ENCODE data around the gene NNT. TPM values are rescaled to one million over a fixed set of nuclear protein-coding genes. Genes with fewer than 3 reads are reported as not detected.

Gene NNT
- total and polyA plus RNA-seq, 11 donors: 53.8 to 631 (median 362) TPM

GRCh38 chr5:43677253-43677652 lies 74.3 kb downstream of the NNT start:
- H3K36me3 ChIP-seq: peaks cover 0 to 77% (median 50%) of the 10 kb centered on the region in 9 donors

GRCh38 chr5:43679214-43679613 lies 76.2 kb downstream of the NNT start:
- no peak for TF ChIP-seq POLR2A (IDR thresholded peaks at IDR 0.05)
- TF ChIP-seq, protein P1, sequence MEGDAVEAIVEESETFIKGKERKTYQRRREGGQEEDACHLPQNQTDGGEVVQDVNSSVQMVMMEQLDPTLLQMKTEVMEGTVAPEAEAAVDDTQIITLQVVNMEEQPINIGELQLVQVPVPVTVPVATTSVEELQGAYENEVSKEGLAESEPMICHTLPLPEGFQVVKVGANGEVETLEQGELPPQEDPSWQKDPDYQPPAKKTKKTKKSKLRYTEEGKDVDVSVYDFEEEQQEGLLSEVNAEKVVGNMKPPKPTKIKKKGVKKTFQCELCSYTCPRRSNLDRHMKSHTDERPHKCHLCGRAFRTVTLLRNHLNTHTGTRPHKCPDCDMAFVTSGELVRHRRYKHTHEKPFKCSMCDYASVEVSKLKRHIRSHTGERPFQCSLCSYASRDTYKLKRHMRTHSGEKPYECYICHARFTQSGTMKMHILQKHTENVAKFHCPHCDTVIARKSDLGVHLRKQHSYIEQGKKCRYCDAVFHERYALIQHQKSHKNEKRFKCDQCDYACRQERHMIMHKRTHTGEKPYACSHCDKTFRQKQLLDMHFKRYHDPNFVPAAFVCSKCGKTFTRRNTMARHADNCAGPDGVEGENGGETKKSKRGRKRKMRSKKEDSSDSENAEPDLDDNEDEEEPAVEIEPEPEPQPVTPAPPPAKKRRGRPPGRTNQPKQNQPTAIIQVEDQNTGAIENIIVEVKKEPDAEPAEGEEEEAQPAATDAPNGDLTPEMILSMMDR (IDR thresholded peaks at IDR 0.05): no peak
- H3K9me3 ChIP-seq: no peaks in the 10 kb centered on the region
- WGBS, 4 donors: 78 to 89% (median 86%) methylated on average over 3 of the region's 3 CpGs
- H3K27me3 ChIP-seq: no peaks in the 10 kb centered on the region
- H3K4me1 ChIP-seq: peaks cover 0 to 33% (median 12%) of the 10 kb centered on the region in 12 donors
- H3K4me3 ChIP-seq: no peak overlapping the region
- intact Hi-C loops (cut with DNase I): no loop called here
- no peak for ATAC-seq
- H3K27ac ChIP-seq: no peak overlapping the region
- no peak for DNase-seq
- peaks cover 0 to 74% (median 52%) of the 10 kb centered on the region in 9 donors for H3K36me3 ChIP-seq

More at GRCh38 chr5:43677253-43677652, 74.3 kb downstream of the NNT start:
- DNase-seq (no peak), ATAC-seq (peak in 1 of 4 donors; percentile 46)
- Histone ChIP-seq H3K9me3 (no peaks in the 10 kb centered on the region), H3K27me3 (no peaks in the 10 kb centered on the region), H3K27ac (no peak overlapping the region), H3K4me1 (peaks cover 0 to 26% (median 5%) of the 10 kb centered on the region in 12 donors), H3K4me3 (no peak overlapping the region)
- intact Hi-C loops (cut with DNase I): no loop called here
- TF ChIP-seq, protein P1 (IDR thresholded peaks at IDR 0.05): no peak
- TF ChIP-seq POLR2A (IDR thresholded peaks at IDR 0.05): no peak
- 75 to 89% (median 84%) methylated on average over 4 of the region's 4 CpGs for WGBS, 4 donors

DNA sequence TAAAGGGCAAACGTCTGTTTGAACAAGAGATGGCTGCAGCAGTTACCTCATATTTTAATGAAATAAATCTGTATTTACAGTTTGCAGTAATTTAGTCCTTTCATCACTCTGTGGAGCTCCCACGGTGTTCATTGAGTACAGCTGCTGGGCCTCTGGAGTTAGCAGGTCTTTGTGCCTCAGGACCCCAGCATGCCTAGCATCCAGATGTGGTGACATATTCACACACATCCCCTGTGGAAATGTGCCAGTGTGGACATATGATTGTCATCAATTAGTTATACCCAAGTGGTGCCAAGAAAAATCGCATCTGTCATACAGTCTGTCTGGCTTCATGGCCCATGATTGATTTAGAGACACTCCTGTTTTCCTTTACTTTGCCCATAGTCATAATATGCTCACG lies 77.3 kb downstream of the NNT start:
- no peak overlapping the region for H3K4me3 ChIP-seq
- no peaks in the 10 kb centered on the region for H3K9me3 ChIP-seq
- intact Hi-C loops (cut with DNase I): no loop called here
- H3K27me3 ChIP-seq: no peaks in the 10 kb centered on the region
- H3K4me1 ChIP-seq: peaks cover 0 to 36% (median 18%) of the 10 kb centered on the region in 12 donors
- peaks cover 0 to 77% (median 50%) of the 10 kb centered on the region in 9 donors for H3K36me3 ChIP-seq
- H3K27ac ChIP-seq: peak overlapping the region in 2 of 12 donors; percentile 11 to 14
- TF ChIP-seq, protein P1 (IDR thresholded peaks at IDR 0.05): no peak
- 67 to 72% (median 70%) methylated on average over 4 of the region's 4 CpGs for WGBS, 4 donors
- peak in 3 of 4 donors; percentile 21 to 41 (median 23) for ATAC-seq
- no peak for DNase-seq

GRCh38 chr5:43683884-43684471 lies 81.0 kb downstream of the NNT start:
- Histone ChIP-seq H3K36me3 (peaks cover 0 to 43% (median 24%) of the 10 kb centered on the region in 9 donors), H3K27ac (peak overlapping the region in 11 of 12 donors; percentile 6 to 68 (median 34)), H3K9me3 (no peaks in the 10 kb centered on the region), H3K4me1 (peaks cover 0 to 41% (median 15%) of the 10 kb centered on the region in 12 donors), H3K27me3 (no peaks in the 10 kb centered on the region), H3K4me3 (no peak overlapping the region)
- TF ChIP-seq, protein P1 (IDR thresholded peaks at IDR 0.05): no peak
- no peak for TF ChIP-seq POLR2A (IDR thresholded peaks at IDR 0.05)
- no peak for DNase-seq
- 46 to 66% (median 56%) methylated on average over 4 of the region's 4 CpGs for WGBS, 4 donors
- intact Hi-C loops (cut with DNase I): no loop called here
- ATAC-seq: peak; percentile 47 to 75 (median 69)

Measured in heart left ventricle (tissue), 16 donors.